HG02763 (cell line): Measurements from ENCODE around the gene AZGP1.
"Not testable (repeated sequence)": the region's sequence is repeated elsewhere in the genome, so short reads cannot be mapped to it uniquely, and the experiment has no call there.

Source experiments
- ATAC-seq: cut with Tn5 transposase; IDR thresholded peaks from one replicate; pipeline ENCODE4 v1.9.1; 2021; ENCODE audit warnings: mild to moderate bottlenecking, moderate library complexity; ENCODE audit not compliant: unreplicated experiment

The AZGP1 gene

GRCh38 chr7:99953649-99954048 lies 22.2 kb downstream of the AZGP1 start:
- ATAC-seq = no peak

- ATAC-seq = not testable (repeated sequence)
These were observed 23.2 kb downstream of the AZGP1 start for GRCh38 chr7:99952649-99953048.

- not testable (repeated sequence) for ATAC-seq
These were observed 25.0 kb downstream of the AZGP1 start for GRCh38 chr7:99950819-99951218.

GRCh38 chr7:99949645-99950228 lies 26.1 kb downstream of the AZGP1 start:
- ATAC-seq = no peak

GRCh38 chr7:99947608-99948007 lies 28.2 kb downstream of the AZGP1 start:
- ATAC-seq = no peak

GRCh38 chr7:99944497-99945070 lies 31.2 kb downstream of the AZGP1 start:
- no peak for ATAC-seq

GRCh38 chr7:99943641-99944496 lies 32.0 kb downstream of the AZGP1 start:
- no peak for ATAC-seq

- ATAC-seq = no peak
These were observed 37.5 kb downstream of the AZGP1 start for GRCh38 chr7:99938296-99938695.

GRCh38 chr7:99935009-99935408 lies 40.8 kb downstream of the AZGP1 start:
- ATAC-seq = not testable (repeated sequence)

GRCh38 chr7:99930376-99930775 lies 45.5 kb downstream of the AZGP1 start:
- no peak for ATAC-seq

- ATAC-seq = no peak
These were observed 46.1 kb downstream of the AZGP1 start for GRCh38 chr7:99929730-99930053.

GRCh38 chr7:99928994-99929729 lies 46.7 kb downstream of the AZGP1 start, which contains the start of gene GJC3:
TSS of gene GJC3 (minus strand) at chr7:99929620. CDS start at chr7:99929620, 0 bp downstream.
- ATAC-seq = no peak

GRCh38 chr7:99928188-99928587 lies 47.6 kb downstream of the AZGP1 start:
- ATAC-seq = no peak

- no peak for ATAC-seq
These were observed 48.3 kb downstream of the AZGP1 start for GRCh38 chr7:99927536-99927935.

GRCh38 chr7:99926321-99926720 lies 49.5 kb downstream of the AZGP1 start:
- no peak for ATAC-seq

- ATAC-seq = no peak
These were observed 52.6 kb downstream of the AZGP1 start for GRCh38 chr7:99923200-99923599.

- no peak for ATAC-seq
These were observed 55.7 kb downstream of the AZGP1 start for GRCh38 chr7:99920149-99920548.

GRCh38 chr7:99919814-99920112 lies 56.1 kb downstream of the AZGP1 start:
- ATAC-seq = no peak

GRCh38 chr7:99918959-99919813 lies 56.6 kb downstream of the AZGP1 start, which contains the start of gene TRIM4:
TSS of gene TRIM4 (minus strand) at chr7:99919530. CDS start at chr7:99919401, 129 bp downstream.
- ATAC-seq = peak; percentile 90
